Activated CD8-positive, alpha-beta memory T cell treated with anti-CD3 and anti-CD28 coated beads, Interleukin-2, amount 50 U/mL, for 1 hour (primary cell): ENCODE results near the gene ZCCHC17.

Experiments
- DNase-seq: peaks from one replicate; pipeline ENCODE4 v3.0.0-alpha.2; 2020; ENCODE audit errors: extremely low read depth

ZCCHC17 gene

DNA sequence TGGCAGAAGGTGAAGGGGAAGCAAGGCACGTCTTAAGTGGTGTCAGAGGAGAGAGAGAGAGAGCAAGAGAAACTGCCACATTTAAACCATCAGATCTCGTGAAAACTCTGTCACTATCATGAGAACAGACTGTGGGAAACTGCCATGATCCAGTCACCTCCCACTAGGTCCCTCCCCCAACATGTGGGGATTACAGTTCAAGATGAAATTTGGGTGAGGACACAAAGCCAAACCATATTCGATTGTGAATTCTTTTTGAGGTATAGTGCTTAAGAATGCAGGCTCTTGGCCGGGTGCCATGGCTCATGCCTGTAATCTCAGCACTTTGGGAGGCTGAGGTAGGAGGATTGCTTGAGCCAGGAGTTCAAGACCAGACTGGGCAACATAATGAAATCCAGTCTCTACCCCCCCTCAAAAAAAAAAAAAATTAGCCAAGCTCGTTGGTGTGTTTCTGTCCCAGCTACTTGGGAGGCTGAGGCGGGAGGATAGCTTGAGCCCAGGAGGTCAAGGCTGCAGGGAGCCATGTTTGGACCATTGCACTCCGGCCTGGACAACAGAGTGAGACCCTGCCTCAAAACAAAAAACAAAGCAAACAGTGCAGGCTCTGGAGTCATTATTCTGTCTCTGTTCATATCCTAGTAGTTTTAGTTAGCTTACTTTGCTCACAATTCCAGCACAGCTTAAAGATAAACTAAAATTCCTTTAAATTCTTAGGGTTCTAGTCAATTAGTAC lies 6.0 kb downstream of the ZCCHC17 start:
- DNase-seq, result no peak

GRCh38 chr1:31306278-31306677 lies 9.4 kb downstream of the ZCCHC17 start:
- no peak for DNase-seq

DNA sequence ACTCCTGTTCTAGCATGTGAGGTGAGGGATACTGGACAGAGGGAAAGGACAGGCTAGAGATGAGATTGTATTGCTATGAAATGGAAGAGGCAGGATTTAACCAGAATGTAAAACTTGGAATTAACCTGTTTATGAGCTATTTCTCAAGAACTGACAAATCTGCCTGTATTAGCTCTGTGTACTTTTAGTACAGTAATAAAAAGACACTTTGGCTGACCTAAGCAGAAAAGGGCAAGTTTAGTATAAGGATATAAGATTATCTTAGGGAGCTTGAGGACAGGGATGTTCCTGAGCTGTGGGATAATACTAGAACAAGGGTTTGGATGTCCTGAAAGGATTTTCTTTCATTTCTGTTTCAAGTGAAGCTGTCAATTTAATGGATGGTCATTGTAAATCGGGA lies 11.2 kb downstream of the ZCCHC17 start:
- DNase-seq, result no peak

GRCh38 chr1:31310198-31310597 lies 13.4 kb downstream of the ZCCHC17 start:
- DNase-seq, result no peak

DNA sequence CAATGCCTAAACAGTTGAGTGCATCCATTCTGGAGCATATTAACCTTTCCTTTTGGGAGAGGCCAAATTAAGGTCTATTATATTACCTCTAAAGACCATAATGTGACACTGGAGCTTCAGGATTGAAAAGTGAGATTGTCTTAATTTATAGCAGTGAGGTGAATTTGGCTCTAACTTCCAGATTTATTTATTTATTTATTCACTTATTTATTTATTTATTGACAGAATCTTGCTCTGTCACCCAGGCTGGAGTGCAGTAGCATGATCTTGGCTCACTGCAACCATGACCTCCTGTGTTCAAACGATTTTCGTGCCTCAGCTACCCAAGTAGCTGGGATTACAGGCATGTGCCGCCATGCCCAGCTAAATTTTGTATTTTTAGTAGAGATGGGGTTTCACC lies 19.1 kb downstream of the ZCCHC17 start:
- no peak for DNase-seq

DNA sequence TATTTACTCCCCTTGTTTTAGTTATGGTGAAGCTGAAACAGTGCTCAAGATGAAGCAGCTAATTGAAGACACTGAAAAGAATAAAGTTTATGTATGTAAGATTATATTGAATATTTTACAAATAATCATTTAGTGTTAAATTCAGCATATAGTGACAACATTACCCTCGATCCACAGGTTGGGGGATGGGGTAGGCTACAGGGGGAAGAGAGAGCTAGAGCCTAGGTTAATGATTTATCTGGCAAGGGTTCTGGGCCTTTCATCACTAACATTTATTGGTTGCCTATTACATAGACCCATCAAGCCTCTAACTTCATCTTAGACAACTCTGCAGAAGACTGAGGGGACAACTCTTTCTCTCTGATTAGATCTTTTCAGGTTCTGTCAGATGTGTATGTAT lies 21.3 kb downstream of the ZCCHC17 start:
- DNase-seq, result no peak

- DNase-seq, result no peak
Measured at GRCh38 chr1:31324093-31324492, 27.3 kb downstream of the ZCCHC17 start.

DNA sequence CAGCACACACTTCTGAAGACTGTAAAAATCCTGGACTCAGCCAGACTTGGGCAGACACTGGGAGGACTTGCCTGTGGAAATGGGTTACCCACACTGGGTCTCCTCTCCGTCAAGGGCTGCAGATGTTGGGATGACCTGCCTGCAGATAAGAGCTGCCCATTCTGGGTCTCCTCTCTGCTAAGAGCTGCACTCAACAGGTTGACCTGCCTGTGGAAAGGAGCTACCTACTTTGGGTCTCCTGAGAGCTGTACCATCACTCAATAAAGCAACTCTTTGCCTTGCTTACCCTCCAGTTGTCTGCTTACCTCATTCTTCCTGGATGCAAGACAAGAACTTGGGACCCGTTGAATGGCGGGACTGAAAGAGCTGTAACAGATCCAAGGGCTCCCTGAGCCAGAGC lies 28.2 kb downstream of the ZCCHC17 start:
- no peak for DNase-seq

GRCh38 chr1:31326461-31326860 lies 29.6 kb downstream of the ZCCHC17 start:
- no peak for DNase-seq

GRCh38 chr1:31327381-31327780 lies 30.5 kb downstream of the ZCCHC17 start:
- DNase-seq, result no peak

GRCh38 chr1:31335007-31335406 lies 38.2 kb downstream of the ZCCHC17 start:
- no peak for DNase-seq

- DNase-seq, result no peak
Measured at GRCh38 chr1:31336687-31337467, 40.0 kb downstream of the ZCCHC17 start.

- no peak for DNase-seq
Measured at GRCh38 chr1:31344503-31344902, 47.7 kb downstream of the ZCCHC17 start.

DNA sequence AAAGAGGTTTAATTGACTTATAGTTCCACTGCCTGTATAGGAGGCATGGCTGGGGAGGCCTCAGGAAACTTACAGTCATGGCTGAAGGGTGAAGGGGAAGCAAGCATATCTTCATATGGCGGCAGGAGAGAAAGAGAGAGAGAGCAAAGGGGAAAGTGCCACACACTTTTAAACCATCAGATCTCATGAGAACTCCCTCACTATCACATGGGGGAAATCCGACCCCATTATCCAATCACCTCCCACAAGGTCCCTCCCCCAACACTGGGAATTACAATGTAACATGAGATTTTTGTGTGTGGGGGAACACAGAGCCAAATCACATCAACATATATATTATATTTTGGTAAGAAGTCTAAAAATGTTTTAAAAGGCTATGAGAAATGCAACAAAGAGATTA lies 48.8 kb downstream of the ZCCHC17 start:
- no peak for DNase-seq

GRCh38 chr1:31346785-31347184 lies 50.0 kb downstream of the ZCCHC17 start:
- DNase-seq, result no peak

DNA sequence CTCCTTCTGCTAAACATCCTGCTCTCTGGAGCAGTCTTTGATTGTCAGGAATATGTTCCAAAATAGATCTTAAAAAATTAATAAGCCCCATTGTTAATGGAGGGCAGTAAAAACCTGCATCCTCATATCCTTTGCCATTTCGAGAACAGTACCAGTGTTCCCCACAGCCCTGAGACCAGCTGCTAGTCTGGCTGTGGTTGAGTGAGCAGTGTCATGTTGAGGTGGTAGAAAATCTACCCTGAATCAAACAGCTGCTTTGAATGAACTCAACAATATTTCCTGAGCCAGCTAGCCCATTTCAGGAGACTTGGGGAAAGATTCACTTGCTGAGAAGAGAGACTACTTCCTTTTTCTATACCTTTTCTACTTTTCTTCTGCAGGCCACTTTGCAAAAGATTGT lies 51.6 kb downstream of the ZCCHC17 start:
- DNase-seq, result no peak

GRCh38 chr1:31354283-31354682 lies 57.5 kb downstream of the ZCCHC17 start:
- DNase-seq, result no peak

DNA sequence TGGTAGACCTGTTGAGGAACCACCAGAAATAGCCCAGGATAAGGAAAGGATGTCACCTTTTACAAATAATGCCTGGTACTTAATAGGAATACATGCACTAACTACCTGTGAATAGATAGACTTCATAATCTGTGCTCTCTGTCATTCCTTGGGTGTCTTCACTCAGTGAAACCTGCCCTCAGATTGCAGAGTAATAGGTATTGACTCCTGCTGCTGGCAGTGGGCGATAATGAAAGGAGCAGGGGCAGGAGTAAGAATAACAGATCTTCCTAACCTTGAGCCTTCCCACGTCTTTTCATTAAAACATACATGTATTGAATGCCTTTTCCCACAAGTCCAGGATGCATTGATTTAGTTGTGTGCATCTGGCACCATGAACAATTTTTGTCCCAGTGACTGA lies 59.6 kb downstream of the ZCCHC17 start:
- DNase-seq, result no peak

GRCh38 chr1:31361607-31362006 lies 64.8 kb downstream of the ZCCHC17 start:
- no peak for DNase-seq

GRCh38 chr1:31362032-31362431 lies 65.2 kb downstream of the ZCCHC17 start:
- DNase-seq, result no peak

- DNase-seq, result no peak
Measured at GRCh38 chr1:31364561-31365250, 67.9 kb downstream of the ZCCHC17 start.

DNA sequence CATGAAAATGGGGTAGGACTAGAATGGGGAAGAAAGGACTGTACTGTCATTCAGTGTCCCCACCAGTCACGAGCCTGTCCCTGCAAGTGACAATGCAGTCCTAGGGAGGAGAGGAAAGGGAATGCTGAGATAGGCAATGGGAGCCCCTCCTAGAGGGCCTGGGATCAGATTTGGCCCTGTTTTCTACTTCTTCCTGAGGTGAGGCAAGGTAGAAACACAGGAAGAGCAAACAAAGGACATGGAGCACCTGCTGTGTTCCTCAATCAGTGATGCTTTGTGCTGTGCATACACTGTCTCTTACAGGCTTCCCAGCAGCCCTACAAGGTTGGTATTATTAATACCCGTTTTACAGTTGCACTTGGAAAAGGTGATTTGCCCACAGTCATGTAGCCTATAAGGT lies 70.0 kb downstream of the ZCCHC17 start:
- no peak for DNase-seq

- DNase-seq, result no peak
Measured at GRCh38 chr1:31368611-31369107, 71.8 kb downstream of the ZCCHC17 start.
